SK-N-MC (cell line): ENCODE data around the gene PRKRIP1.

Source experiments
- EZH2 ChIP-seq: fragments of 200-600 bp; sonication (generic); IDR thresholded peaks from one replicate; pipeline ENCODE4 v1.6.1; 2017; ENCODE audit warnings: antibody characterized with exemption
- POLR2AphosphoS5 ChIP-seq: IDR thresholded peaks from 2 replicates; pipeline ENCODE4 v1.6.1; 2012; ENCODE audit warnings: mild to moderate bottlenecking, low read depth, low read length, borderline replicate concordance

GRCh38 chr7:102425639-102426267, 29.6 kb downstream of the PRKRIP1 start:
- TF ChIP-seq EZH2 (no peak), POLR2AphosphoS5 (no peak)
